ENCODE results near the gene RAB3GAP1.

GRCh38 chr2:135169900-135170753 is 118.0 kb downstream of the RAB3GAP1 start:
- no peak for TF ChIP-seq CTCF (conservative IDR thresholded peaks at IDR 0.05; ENCODE audit: low read depth, low read length)
- TF ChIP-seq EZH2 (IDR thresholded peaks at IDR 0.05; ENCODE audit: borderline replicate concordance, low read depth, low read length, poor library complexity, severe bottlenecking), result no peak
